ENCODE measurements around the gene AP1S2.

Gene AP1S2

GRCh38 chrX:15856222-15856587 lies 1.6 kb upstream of the AP1S2 start:
- no peak for TF ChIP-seq CTCF (IDR thresholded peaks at IDR 0.05; ENCODE audit: borderline replicate concordance, insufficient read depth, low read depth, low read length)
- H3K4me3 ChIP-seq (ENCODE audit: low read depth, low read length), result peak overlapping the region; percentile 29

GRCh38 chrX:15855568-15856221 lies 1.1 kb upstream of the AP1S2 start:
- no peak for TF ChIP-seq CTCF (IDR thresholded peaks at IDR 0.05; ENCODE audit: borderline replicate concordance, insufficient read depth, low read depth, low read length)
- H3K4me3 ChIP-seq (ENCODE audit: low read depth, low read length), result peak overlapping the region; percentile 98

GRCh38 chrX:15854080-15854655 lies 445 bp downstream of the AP1S2 start:
- peak; percentile 57 for TF ChIP-seq CTCF (IDR thresholded peaks at IDR 0.05; ENCODE audit: borderline replicate concordance, insufficient read depth, low read depth, low read length)
- H3K4me3 ChIP-seq (ENCODE audit: low read depth, low read length), result peak overlapping the region; percentile 84

GRCh38 chrX:15853586-15854079 lies 980 bp downstream of the AP1S2 start:
- TF ChIP-seq CTCF (IDR thresholded peaks at IDR 0.05; ENCODE audit: borderline replicate concordance, insufficient read depth, low read depth, low read length), result no peak
- peak overlapping the region; percentile 84 for H3K4me3 ChIP-seq (ENCODE audit: low read depth, low read length)

GRCh38 chrX:15849555-15849954 lies 5.1 kb downstream of the AP1S2 start:
- no peak overlapping the region for H3K4me3 ChIP-seq (ENCODE audit: low read depth, low read length)
- no peak for TF ChIP-seq CTCF (IDR thresholded peaks at IDR 0.05; ENCODE audit: borderline replicate concordance, insufficient read depth, low read depth, low read length)

- H3K4me3 ChIP-seq (ENCODE audit: low read depth, low read length), result no peak overlapping the region
- TF ChIP-seq CTCF (IDR thresholded peaks at IDR 0.05; ENCODE audit: borderline replicate concordance, insufficient read depth, low read depth, low read length), result no peak
Measured at GRCh38 chrX:15848576-15848975, 6.0 kb downstream of the AP1S2 start.

- no peak overlapping the region for H3K4me3 ChIP-seq (ENCODE audit: low read depth, low read length)
- TF ChIP-seq CTCF (IDR thresholded peaks at IDR 0.05; ENCODE audit: borderline replicate concordance, insufficient read depth, low read depth, low read length), result no peak
Measured at GRCh38 chrX:15843960-15844359, 10.7 kb downstream of the AP1S2 start.

Measured in GM12875 (cell line).